Left ventricle myocardium inferior (tissue), 1 donor: Measurements from ENCODE around the gene IL12A. TPM values are rescaled to one million over a fixed set of nuclear protein-coding genes. Genes with fewer than 3 reads are reported as not detected.

Experiments used
- DNase-seq: peaks from one replicate; pipeline ENCODE4 v3.0.0-alpha.2; 2020
- H3K27ac ChIP-seq: fragments of 200-600 bp; replicated peaks from 2 replicates; pipeline ENCODE4 v1.8.0; 2021
- H3K27me3 ChIP-seq: fragments of 200-600 bp; 2 replicates; pipeline ENCODE4 v1.8.0; 2021; ENCODE audit warnings: low read depth
- H3K36me3 ChIP-seq: fragments of 200-600 bp; 2 replicates; pipeline ENCODE4 v1.8.0; 2021
- H3K4me1 ChIP-seq: fragments of 200-600 bp; 2 replicates; pipeline ENCODE4 v1.8.0; 2021
- H3K4me3 ChIP-seq: fragments of 200-600 bp; 2 replicates; pipeline ENCODE4 v1.8.0; 2021; ENCODE audit warnings: mild to moderate bottlenecking, moderate library complexity
- H3K9me3 ChIP-seq: fragments of 200-600 bp; replicated peaks from 2 replicates; pipeline ENCODE4 v1.8.0; 2021
- intact Hi-C: fragments of 100-400 bp; cut with micrococcal nuclease; formaldehyde crosslinking; loops from one replicate; pipeline ENCODE4 v1.11.0; 2022
- long read RNA-seq: library from polyadenylated mRNA; unstranded; transcript quantifications from one replicate; pipeline ENCODE4 v2.0.0, GENCODE V29; 2021
- total RNA-seq: library from RNA; stranded (reverse); fragmentation: NEBNext Ultra II Directional; extraction: Animal tissue kit (Norgen Biotek cat#: 25700); gene quantifications from one replicate; pipeline ENCODE4 v1.2.1, GENCODE V29; 2021
- TF ChIP-seq, protein P1 (sequence below): fragments of 200-600 bp; IDR thresholded peaks from 2 replicates; pipeline ENCODE4 v1.8.0; 2021; ENCODE audit warnings: antibody characterized with exemption, mild to moderate bottlenecking, borderline replicate concordance
- donor health status: DM: no; HTN: yes; CAD: no; lungs with severe emphysema.

IL12A gene
- 0.60 TPM for total RNA-seq
- long read RNA-seq, partial matches to known transcripts: 0 of 1 reads
- long read RNA-seq, other reads (novel, unspliced or antisense): 0 of 1 reads

DNA sequence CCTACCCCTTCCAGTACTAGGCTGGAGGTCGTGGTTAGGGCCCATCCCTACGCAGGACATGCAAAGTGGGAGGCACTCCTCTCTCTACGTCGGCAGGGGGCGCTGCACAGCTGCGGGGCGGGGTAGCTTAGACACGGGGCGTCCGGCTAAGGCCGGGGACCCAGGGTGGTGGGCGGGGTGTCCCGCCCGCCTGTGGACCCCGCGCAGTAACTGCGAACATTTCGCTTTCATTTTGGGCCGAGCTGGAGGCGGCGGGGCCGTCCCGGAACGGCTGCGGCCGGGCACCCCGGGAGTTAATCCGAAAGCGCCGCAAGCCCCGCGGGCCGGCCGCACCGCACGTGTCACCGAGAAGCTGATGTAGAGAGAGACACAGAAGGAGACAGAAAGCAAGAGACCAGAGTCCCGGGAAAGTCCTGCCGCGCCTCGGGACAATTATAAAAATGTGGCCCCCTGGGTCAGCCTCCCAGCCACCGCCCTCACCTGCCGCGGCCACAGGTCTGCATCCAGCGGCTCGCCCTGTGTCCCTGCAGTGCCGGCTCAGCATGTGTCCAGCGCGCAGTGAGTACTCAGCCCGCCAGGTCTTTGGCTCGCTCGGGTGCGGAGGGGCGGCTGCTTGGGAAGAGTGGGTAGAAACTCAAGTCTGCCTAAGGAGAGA, at the start of gene IL12A:
Gene IL12A (plus strand): TSS at position 219 of the 655 bp plus-strand sequence.
- TF ChIP-seq, protein P1, sequence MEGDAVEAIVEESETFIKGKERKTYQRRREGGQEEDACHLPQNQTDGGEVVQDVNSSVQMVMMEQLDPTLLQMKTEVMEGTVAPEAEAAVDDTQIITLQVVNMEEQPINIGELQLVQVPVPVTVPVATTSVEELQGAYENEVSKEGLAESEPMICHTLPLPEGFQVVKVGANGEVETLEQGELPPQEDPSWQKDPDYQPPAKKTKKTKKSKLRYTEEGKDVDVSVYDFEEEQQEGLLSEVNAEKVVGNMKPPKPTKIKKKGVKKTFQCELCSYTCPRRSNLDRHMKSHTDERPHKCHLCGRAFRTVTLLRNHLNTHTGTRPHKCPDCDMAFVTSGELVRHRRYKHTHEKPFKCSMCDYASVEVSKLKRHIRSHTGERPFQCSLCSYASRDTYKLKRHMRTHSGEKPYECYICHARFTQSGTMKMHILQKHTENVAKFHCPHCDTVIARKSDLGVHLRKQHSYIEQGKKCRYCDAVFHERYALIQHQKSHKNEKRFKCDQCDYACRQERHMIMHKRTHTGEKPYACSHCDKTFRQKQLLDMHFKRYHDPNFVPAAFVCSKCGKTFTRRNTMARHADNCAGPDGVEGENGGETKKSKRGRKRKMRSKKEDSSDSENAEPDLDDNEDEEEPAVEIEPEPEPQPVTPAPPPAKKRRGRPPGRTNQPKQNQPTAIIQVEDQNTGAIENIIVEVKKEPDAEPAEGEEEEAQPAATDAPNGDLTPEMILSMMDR: peak; percentile 98
- DNase-seq: peak; percentile 80
- H3K9me3 ChIP-seq: peaks cover 8% of the 10 kb centered on the region
- peak within 1 kb of the TSS; percentile 40 for H3K27ac ChIP-seq
- H3K27me3 ChIP-seq: no peaks in the 10 kb centered on the region
- H3K4me1 ChIP-seq: peaks cover 17% of the 10 kb centered on the region
- no peaks in the 10 kb centered on the region for H3K36me3 ChIP-seq
- intact Hi-C loops: no loop called here
- H3K4me3 ChIP-seq: peak within 1 kb of the TSS; percentile 87

DNA sequence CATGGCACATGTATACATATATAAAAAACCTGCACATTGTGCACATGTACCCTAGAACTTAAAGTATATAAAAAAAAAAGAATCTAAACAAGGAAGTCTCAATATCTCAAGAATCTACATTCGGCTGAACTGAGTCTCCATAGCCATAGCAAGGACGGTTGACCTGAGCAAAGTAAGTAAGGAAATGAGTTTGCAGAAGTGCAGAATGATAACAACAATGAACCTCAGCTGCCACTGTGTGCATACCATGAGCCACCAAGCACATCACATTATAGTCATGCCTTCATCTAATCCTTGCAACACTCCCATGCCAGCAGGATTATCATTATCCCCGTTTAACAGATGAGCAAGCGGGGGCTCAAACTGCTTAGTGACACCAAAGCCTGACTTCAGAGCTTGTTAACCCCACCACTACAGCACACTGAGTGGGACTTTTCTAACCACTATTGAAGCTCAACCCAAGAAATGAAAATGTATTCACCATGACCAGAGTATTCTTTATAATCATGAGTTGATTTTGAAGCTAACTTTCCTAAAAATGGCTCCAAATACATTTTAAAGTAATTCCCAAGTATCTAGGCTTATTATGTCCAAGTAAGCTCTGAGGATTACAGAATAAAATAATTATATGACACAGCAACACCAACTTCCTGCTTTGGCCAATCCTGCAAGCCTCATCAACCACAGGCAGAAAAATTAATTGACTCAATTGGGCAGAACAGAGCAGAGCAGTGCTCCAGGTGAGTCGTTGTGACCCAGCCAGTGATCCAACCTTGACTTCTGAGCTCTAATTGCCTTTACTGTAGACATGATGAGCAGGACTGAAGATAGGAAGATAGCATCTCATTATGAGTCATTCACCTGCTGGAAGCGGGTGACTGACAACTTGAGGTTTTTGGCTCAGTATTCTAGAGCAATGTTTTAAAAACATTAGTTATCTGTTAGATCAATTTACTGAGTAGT, 47.3 kb upstream of the IL12A start:
- no peaks in the 10 kb centered on the region for H3K36me3 ChIP-seq
- no peaks in the 10 kb centered on the region for H3K4me1 ChIP-seq
- H3K27ac ChIP-seq: no peak overlapping the region
- no peaks in the 10 kb centered on the region for H3K9me3 ChIP-seq
- no peaks in the 10 kb centered on the region for H3K27me3 ChIP-seq
- TF ChIP-seq, protein P1: no peak
- no peak overlapping the region for H3K4me3 ChIP-seq
- intact Hi-C loops: no loop called here
- no peak for DNase-seq

DNA sequence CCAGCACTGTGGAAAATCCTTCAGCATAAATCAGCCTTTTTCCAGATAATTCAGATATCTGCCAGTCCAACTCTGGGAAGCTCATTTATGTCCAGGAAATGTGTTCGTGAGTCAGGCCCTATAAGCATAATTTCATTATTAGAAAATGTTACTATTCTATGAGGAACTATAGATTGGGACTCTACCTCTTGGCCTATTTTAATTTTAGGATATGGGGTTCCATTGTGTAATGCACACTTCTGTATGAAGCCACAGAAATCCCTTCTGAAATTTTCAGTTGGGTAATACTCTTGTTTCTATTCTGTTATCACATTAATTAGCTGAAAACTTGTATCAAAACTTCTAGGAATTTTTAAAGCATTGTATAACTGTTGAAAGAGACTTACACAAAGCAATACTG, 43.9 kb upstream of the IL12A start:
- Histone ChIP-seq H3K27ac (no peak overlapping the region), H3K36me3 (no peaks in the 10 kb centered on the region), H3K4me3 (no peak overlapping the region), H3K9me3 (no peaks in the 10 kb centered on the region), H3K4me1 (no peaks in the 10 kb centered on the region), H3K27me3 (no peaks in the 10 kb centered on the region)
- DNase-seq: no peak
- TF ChIP-seq, protein P1: no peak
- intact Hi-C loops: no loop called here

DNA sequence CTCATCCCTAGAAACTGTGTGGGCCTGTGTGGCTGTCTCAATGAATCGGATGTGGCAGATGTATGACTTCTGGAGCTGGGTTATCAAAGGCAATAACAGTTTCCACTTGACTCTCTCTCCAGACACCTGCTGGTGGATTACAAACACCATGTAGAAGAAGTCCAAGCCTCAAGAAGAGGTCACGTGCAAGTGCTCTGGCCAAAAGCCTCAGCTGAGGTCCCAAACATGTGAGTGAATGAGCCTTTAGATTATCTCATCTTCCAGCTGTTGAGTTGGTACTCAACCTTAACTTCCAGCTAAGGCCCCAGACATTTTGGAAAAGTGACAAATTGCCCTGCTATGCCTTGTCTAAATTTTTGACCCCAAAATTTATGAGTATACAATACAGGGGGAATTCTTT, 42.7 kb upstream of the IL12A start:
- H3K4me1 ChIP-seq: no peaks in the 10 kb centered on the region
- no peaks in the 10 kb centered on the region for H3K27me3 ChIP-seq
- H3K4me3 ChIP-seq: no peak overlapping the region
- intact Hi-C loops: no loop called here
- no peak for DNase-seq
- no peaks in the 10 kb centered on the region for H3K36me3 ChIP-seq
- no peak overlapping the region for H3K27ac ChIP-seq
- H3K9me3 ChIP-seq: no peaks in the 10 kb centered on the region
- TF ChIP-seq, protein P1: no peak

DNA sequence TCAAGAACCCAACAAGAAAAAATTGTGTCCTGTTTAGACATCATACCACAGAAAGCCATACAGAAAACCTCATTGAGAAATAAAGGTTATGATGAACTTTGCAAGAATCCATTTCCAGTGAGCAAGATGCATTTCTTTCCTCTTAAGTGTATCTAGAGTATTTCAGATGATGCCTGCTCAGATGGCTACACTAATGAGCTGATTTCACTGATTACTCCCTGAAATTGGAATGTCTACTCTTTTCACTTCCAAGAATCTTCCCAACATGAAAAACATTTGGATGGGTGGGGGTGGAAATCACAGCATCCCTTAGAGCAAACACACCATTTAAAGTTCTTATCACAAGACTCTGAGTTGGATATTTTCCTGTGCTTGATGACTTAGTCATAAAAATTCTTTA, 41.4 kb upstream of the IL12A start:
- Histone ChIP-seq H3K4me1 (no peaks in the 10 kb centered on the region), H3K9me3 (no peaks in the 10 kb centered on the region), H3K27me3 (no peaks in the 10 kb centered on the region), H3K27ac (no peak overlapping the region), H3K4me3 (no peak overlapping the region), H3K36me3 (no peaks in the 10 kb centered on the region)
- TF ChIP-seq, protein P1: no peak
- intact Hi-C loops: no loop called here
- no peak for DNase-seq
